Smooth muscle cell (in vitro differentiated cells): ENCODE results near the gene COX7A2. TPM values are rescaled to one million over a fixed set of nuclear protein-coding genes. Genes with fewer than 3 reads are reported as not detected.
A peak's percentile ranks its signal among the peaks of the same experiment; 100 is the strongest.

Experiments
- DNase-seq: peaks from one replicate; lab custom pipeline; 2025; ENCODE audit not compliant: unreplicated experiment; lab: John Stamatoyannopoulos, UW
- H2AFZ ChIP-seq: fragments of 200-600 bp; sonication (generic); 2 replicates; pipeline ENCODE4 v1.6.0; 2016; ENCODE audit warnings: antibody characterized with exemption, low read depth, mild to moderate bottlenecking
- H3F3A ChIP-seq: fragments of 200-600 bp; sonication (generic); 2 replicates; pipeline ENCODE4 v1.6.0; 2017; ENCODE audit warnings: antibody characterized with exemption, low read depth
- H3K27ac ChIP-seq: fragments of 200-600 bp; sonication (generic); 2 replicates; pipeline ENCODE4 v1.5.1; 2016; ENCODE audit warnings: low read depth, mild to moderate bottlenecking
- H3K27me3 ChIP-seq: fragments of 200-600 bp; sonication (generic); 2 replicates; pipeline ENCODE4 v1.6.1; 2016; ENCODE audit warnings: low read depth, mild to moderate bottlenecking
- H3K36me3 ChIP-seq: fragments of 200-600 bp; sonication (generic); 2 replicates; pipeline ENCODE4 v1.5.1; 2016; ENCODE audit warnings: low read depth
- H3K4me1 ChIP-seq: fragments of 200-600 bp; sonication (generic); 2 replicates; pipeline ENCODE4 v1.5.1; 2016; ENCODE audit warnings: low read depth
- H3K4me2 ChIP-seq: fragments of 200-600 bp; sonication (generic); 2 replicates; pipeline ENCODE4 v1.6.0; 2016; ENCODE audit warnings: mild to moderate bottlenecking
- H3K4me3 ChIP-seq: fragments of 200-600 bp; sonication (generic); 2 replicates; pipeline ENCODE4 v1.5.1; 2016; ENCODE audit warnings: mild to moderate bottlenecking
- H3K79me2 ChIP-seq: fragments of 200-600 bp; sonication (generic); 2 replicates; pipeline ENCODE4 v1.6.0; 2016; ENCODE audit warnings: low read depth, mild to moderate bottlenecking
- H3K9ac ChIP-seq: fragments of 200-600 bp; sonication (generic); 2 replicates; pipeline ENCODE4 v1.6.0; 2016; ENCODE audit warnings: low read depth
- H3K9me3 ChIP-seq: fragments of 200-600 bp; sonication (generic); replicated peaks from 2 replicates; pipeline ENCODE4 v1.5.1; 2016; ENCODE audit warnings: low read depth
- H4K20me1 ChIP-seq: fragments of 200-600 bp; sonication (generic); 2 replicates; pipeline ENCODE4 v1.6.0; 2016; ENCODE audit warnings: low read depth
- CTCF ChIP-seq: fragments of 200-600 bp; sonication (generic); IDR thresholded peaks from 2 replicates; pipeline ENCODE4 v1.5.1; 2017; ENCODE audit warnings: borderline replicate concordance, mild to moderate bottlenecking, antibody characterized with exemption; ENCODE audit not compliant: insufficient read depth, poor library complexity, severe bottlenecking
- WGBS: methylation state at CpG from one replicate; pipeline ENCODE4 v1.1.7; 2016; ENCODE audit warnings: low lambda C conversion rate; 5-methylcytosine and 5-hydroxymethylcytosine counted together
- polyA plus RNA-seq: library from polyadenylated mRNA; unstranded; fragments of >200 nt; fragmentation: Nextera tagmentation; extraction: Ambion mirVana; gene quantifications from 2 replicates; pipeline ENCODE4 v1.2.1, GENCODE V29; 2016
- total RNA-seq: library from RNA; depleted of rRNA; stranded (reverse); fragments of >200 nt; gene quantifications from 2 replicates; pipeline ENCODE4 v1.2.3, GENCODE V29; 2014

COX7A2 gene
- total and polyA plus RNA-seq, 2 experiments from 2014 or later: 802 to 1,287 TPM

- H3K4me1 ChIP-seq: peaks cover 23% of the 10 kb centered on the region
- WGBS: 68% methylated on average over 5 of the region's 5 CpGs
- H2AFZ ChIP-seq: no peak overlapping the region
Observed at GRCh38 chr6:75203721-75204120, 39.9 kb downstream of the COX7A2 start.

GRCh38 chr6:75202676-75203131 lies 40.9 kb downstream of the COX7A2 start:
- Histone ChIP-seq H3K27ac (no peak overlapping the region), H3K4me2 (peak overlapping the region; percentile 82), H4K20me1 (peaks cover 52% of the 10 kb centered on the region), H3K9me3 (no peaks in the 10 kb centered on the region), H3K36me3 (no peaks in the 10 kb centered on the region), H3K4me3 (peak overlapping the region; percentile 66), H3K9ac (no peak overlapping the region), H2AFZ (peak overlapping the region; percentile 38), H3K79me2 (peaks cover 6% of the 10 kb centered on the region), H3K27me3 (peaks cover 55% of the 10 kb centered on the region), H3F3A (no peaks in the 10 kb centered on the region), H3K4me1 (peaks cover 18% of the 10 kb centered on the region)
- no peak for TF ChIP-seq CTCF
- 39% methylated on average over 12 of the region's 12 CpGs for WGBS
- no peak for DNase-seq

More at GRCh38 chr6:75203721-75204120, 39.9 kb downstream of the COX7A2 start:
- Histone ChIP-seq H3K36me3 (no peaks in the 10 kb centered on the region), H3K9me3 (no peaks in the 10 kb centered on the region), H3K27ac (no peak overlapping the region), H3K4me2 (peak overlapping the region; percentile 82), H3K9ac (peak overlapping the region; percentile 42), H3K27me3 (peaks cover 57% of the 10 kb centered on the region), H3K4me3 (peak overlapping the region; percentile 66), H4K20me1 (peaks cover 49% of the 10 kb centered on the region), H3K79me2 (peaks cover 6% of the 10 kb centered on the region), H3F3A (no peaks in the 10 kb centered on the region)
- no peak for TF ChIP-seq CTCF
- DNase-seq: no peak

- no peak overlapping the region for H3K27ac ChIP-seq
- 5% methylated on average over 46 of the region's 46 CpGs for WGBS
Observed at GRCh38 chr6:75201901-75202672, 41.5 kb downstream of the COX7A2 start.

More at GRCh38 chr6:75201901-75202672, 41.5 kb downstream of the COX7A2 start:
- Histone ChIP-seq H3K4me1 (peaks cover 18% of the 10 kb centered on the region), H2AFZ (peak overlapping the region; percentile 38), H4K20me1 (peaks cover 52% of the 10 kb centered on the region), H3K9ac (no peak overlapping the region), H3K79me2 (peaks cover 6% of the 10 kb centered on the region), H3K9me3 (no peaks in the 10 kb centered on the region), H3K27me3 (peaks cover 49% of the 10 kb centered on the region), H3K4me3 (peak overlapping the region; percentile 66), H3K36me3 (no peaks in the 10 kb centered on the region), H3F3A (no peaks in the 10 kb centered on the region), H3K4me2 (peak overlapping the region; percentile 82)
- DNase-seq: no peak
- peak; percentile 11 for TF ChIP-seq CTCF
